SKM-1 treated with dmso at 0.1 percent for 144 hours (cell line): ENCODE measurements around the gene HEBP1.

Experiments used
- DNase-seq: peaks from one replicate; lab custom pipeline; 2025; ENCODE audit not compliant: unreplicated experiment; lab: John Stamatoyannopoulos, UW

The HEBP1 gene

DNA sequence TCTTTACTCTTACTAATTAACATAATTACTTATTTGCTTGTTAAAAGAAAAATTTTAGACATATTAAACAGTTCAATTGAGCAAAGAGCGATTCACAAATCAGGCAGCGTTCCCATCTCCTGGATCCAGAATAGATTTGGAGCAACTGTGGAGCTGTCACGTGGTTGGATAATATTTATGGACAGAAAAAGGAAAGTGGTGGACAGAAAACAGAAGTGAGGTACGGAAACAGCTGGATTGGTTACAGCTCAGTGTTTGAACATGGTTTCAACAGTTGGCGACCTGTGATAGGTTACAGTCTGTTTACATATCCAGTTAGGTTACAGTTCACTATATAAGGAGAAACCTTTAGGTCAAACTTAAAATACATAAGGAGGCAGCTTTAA lies 24.5 kb upstream of the HEBP1 start:
- DNase-seq, result no peak

DNA sequence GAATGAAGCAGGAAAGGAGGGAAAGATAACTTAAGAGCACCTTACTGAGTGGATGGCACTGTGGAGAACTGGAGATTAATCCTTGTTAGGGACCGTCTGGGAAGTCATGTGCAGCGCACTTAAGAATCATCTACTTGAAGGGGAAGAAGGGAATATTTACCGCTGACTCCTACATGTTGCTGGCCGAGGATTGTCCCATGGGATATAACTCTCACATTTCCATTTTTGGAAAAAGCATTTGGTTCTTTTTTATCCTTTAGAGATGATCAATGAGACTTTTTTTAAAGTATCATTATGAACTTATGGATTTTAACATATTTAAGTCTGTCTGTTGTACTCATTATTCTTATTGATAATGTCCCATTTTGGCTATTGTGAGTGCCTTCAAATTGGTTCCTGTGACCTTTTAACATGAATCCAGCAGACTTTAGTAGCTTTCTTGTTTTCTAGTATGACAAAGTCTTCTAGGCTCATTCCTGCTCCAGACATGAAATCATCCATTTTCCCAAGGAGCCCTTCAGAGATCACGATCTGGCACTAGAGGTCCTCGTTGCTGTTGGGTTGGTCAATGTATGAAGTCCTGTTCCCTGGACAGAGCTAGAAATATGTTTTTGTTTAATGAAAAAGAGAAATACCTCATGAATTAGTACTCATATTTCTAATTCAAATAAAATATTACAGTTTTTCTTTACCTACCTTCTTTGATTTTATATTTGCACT lies 23.9 kb upstream of the HEBP1 start:
- DNase-seq, result no peak

GRCh38 chr12:13022851-13023271 lies 22.8 kb upstream of the HEBP1 start:
- no peak for DNase-seq

DNA sequence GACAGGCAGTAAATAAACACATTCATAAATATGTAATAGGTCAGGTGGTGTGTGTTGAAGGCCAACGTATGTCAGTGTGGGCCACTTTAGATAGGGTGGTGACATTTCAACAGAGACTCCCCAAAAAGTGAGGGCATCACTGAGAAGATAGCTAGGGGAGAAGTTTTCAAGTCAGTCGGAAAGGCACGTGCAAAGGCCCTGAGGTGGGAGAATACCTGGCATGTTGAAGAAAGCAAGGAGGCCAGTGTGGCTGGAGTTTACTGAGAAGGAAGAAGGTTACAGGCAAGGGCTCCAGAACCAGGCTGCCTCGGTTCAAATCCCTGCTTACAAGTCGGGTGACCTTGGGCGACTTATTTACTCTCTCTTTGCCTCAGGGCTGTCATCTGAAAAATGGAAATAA lies 11.0 kb upstream of the HEBP1 start:
- DNase-seq, result no peak

DNA sequence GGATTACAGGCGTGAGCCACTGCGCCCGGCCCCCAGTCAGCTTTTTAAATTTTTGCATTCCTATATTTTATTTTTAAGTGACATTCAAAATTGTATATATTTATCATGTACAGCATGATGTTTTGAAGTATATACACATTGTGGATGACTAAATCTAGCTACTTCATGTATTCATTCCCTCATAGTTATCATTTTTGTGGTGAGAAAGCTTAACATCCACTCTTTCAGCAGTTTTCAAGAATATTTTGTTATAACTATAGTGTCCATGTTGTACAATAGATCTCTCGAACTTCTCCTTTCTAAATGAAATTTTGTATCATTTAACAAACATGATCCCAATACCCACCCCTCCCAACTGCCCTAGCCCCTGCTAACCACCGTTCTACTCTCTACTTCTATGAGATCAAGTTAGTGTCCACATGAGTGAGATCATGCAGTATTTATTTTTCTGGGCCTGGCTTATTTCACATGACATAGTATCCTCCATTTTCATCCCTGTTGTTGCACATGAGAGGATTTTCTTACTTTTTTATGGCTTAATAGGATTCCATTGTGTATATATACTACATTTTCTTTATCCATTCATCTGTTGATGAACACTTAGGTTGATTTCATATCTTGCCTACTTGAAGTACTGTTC lies 8.8 kb upstream of the HEBP1 start:
- no peak for DNase-seq

DNA sequence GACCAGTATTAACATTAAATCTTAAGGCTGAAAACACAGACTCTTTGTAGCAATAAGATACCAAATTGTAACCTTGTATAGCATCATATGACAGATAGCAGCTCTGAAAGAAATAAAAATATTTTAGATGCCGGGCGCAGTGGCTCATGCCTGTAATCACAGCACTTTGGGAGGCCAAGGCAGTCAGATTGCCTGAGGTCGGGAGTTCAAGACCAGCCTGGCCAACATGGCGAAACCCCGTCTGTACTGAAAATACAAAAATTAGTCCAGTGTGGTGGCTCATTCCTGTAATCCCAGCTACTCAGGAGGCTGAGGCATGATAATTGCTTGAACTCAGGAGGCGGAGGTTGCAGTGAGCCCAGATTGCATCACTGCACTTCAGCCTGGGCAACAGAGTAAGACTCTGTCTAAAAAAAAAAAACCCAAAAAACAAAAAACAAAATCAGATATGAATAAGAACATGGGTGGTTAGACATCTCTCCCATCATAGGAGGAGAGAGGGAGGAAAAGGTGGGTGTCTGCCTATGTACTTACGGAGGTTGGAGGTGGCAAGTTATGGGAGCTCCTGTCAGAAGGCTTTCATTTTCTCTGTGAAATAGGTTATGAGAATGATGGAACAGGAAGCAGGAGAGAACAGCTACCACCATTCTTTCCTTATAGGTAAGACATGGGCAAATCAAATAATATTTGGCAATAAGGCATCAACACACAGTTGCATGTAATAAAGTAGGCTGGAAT lies 7.6 kb upstream of the HEBP1 start:
- no peak for DNase-seq

GRCh38 chr12:13005649-13006048 lies 5.6 kb upstream of the HEBP1 start:
- DNase-seq, result no peak

DNA sequence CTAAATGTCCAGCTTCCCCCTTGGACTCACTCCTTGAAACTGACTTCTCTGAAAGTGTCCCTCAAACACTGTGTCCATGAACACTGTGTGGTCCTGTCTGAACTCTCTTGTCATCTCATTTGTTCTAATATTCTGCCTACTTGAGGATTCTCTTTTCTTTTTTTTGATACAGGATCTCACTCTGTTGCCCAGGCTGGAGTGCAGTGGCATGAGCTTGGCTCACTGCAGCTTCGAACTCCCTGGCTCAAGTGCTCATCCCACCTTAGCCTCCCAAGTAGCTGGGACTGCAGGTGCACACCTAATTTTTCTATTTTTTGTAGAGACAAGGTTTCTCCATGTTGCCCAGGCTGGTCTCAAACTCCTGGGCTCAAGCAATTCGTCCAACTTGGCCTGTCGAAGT lies 4.9 kb upstream of the HEBP1 start:
- no peak for DNase-seq

DNA sequence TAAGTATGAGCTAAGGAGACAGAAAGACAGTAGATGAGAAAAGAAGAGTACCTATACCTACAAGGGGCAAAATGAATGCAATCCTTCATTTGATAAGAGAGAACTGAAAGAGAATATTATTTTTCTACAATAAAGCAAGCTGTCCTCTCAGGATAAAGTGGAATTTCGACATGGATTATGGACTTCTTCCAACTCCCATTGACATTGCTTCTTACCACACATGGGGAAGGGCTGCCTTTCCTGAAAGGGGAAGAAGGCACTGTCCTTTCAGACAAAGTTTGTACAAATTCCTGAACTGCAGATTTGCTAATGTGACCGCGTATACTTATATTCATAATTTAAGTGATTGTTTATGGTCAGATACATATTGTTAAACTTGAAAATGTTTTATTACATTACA lies 4.3 kb upstream of the HEBP1 start:
- DNase-seq, result no peak

GRCh38 chr12:13002301-13003097 lies 2.4 kb upstream of the HEBP1 start:
- DNase-seq, result no peak

GRCh38 chr12:13001775-13002040 lies 1.6 kb upstream of the HEBP1 start:
- no peak for DNase-seq

- no peak for DNase-seq
Observed at GRCh38 chr12:13000925-13001774, 1.1 kb upstream of the HEBP1 start.

GRCh38 chr12:13000616-13000924 lies 505 bp upstream of the HEBP1 start:
- DNase-seq, result no peak

- DNase-seq, result no peak
Observed at GRCh38 chr12:12999271-12999958, 650 bp downstream of the HEBP1 start.

- no peak for DNase-seq
Observed at GRCh38 chr12:12998248-12998647, 1.8 kb downstream of the HEBP1 start.

- DNase-seq, result no peak
Observed at GRCh38 chr12:12997734-12998133, 2.3 kb downstream of the HEBP1 start.

DNA sequence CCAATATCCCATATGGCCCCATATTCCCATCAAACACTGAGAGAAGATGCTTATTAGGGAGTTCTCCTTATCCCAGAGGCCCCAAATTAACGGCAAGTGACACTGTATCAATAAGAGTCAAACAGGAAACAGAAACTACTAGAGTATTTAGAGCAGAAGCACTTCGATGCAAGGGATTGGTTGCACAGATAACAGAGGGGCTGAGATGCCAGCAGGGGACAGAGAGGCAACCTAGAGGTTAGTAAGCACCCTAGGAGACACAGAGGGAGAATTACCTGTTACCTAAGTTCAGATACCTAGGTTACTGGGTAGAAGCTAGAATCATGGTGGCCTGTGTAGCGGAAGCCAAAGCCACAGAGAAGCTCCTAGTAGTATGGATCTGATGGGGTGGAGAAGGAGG lies 2.9 kb downstream of the HEBP1 start:
- no peak for DNase-seq

GRCh38 chr12:12996209-12996608 lies 3.9 kb downstream of the HEBP1 start:
- no peak for DNase-seq

DNA sequence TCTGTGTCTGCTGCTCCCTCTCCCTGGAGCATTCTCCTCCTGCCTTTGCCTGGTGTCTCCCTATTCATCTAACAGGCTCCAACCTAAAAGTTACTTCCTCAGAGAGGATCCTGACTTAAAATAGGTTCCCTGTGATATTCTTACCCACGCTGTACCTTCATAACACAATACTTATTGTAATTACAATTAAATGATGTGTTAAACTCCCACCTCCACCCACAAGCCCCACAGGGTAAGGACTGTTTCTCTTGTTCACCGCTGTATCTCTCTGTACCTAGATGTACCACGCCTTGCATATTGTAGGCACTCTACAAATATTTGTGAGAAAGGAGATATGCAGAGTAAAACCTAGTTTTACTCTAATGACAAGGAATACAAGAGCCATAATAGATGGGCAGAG lies 5.0 kb downstream of the HEBP1 start:
- no peak for DNase-seq

- no peak for DNase-seq
Observed at GRCh38 chr12:12993367-12993766, 6.7 kb downstream of the HEBP1 start.
